Stimulated activated naive CD4-positive, alpha-beta T cell treated with Interleukin-2 at 50 U/mL for 16 hours (primary cell): ENCODE measurements around the gene ADGRL2.

Experiments
- DNase-seq: peaks from one replicate; lab custom pipeline; 2025; lab: John Stamatoyannopoulos, UW

The ADGRL2 gene

DNA sequence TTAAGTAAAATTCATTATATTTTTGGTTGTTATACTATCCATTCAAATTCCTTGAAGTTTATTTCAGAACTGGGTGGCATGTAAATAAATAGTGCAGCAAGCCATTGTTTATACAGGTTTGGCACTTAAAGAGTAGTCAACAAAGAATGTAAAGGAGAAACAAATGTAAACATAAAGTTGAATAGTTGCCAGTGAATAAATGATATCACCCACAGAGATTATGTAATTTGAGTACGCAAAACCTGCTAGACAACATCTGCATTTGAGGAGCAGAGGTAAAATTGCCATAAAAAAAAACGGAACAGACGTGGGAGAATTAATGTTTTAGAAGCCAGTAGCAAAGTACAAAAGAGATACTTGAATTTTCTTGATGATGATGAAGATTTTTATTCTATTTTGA lies 111.6 kb downstream of the ADGRL2 start:
- no peak for DNase-seq

DNA sequence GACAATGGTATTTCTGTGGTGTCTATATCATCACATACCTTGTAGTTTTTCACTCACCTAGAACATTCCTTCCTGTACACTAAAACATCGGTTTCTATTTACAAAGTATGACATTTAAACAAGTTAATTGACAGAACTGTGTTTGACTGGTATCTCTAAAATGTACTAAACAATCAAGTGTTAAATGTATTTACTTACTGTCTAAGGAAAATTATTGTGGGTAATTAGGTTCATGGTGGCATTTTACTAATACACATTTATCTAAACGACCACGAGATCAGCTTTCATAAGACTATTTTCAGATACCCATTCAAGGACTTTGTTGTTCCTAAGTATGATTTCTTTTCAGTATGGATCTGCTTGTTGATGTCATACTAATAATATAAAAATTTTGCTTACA lies 115.2 kb downstream of the ADGRL2 start:
- no peak for DNase-seq

DNA sequence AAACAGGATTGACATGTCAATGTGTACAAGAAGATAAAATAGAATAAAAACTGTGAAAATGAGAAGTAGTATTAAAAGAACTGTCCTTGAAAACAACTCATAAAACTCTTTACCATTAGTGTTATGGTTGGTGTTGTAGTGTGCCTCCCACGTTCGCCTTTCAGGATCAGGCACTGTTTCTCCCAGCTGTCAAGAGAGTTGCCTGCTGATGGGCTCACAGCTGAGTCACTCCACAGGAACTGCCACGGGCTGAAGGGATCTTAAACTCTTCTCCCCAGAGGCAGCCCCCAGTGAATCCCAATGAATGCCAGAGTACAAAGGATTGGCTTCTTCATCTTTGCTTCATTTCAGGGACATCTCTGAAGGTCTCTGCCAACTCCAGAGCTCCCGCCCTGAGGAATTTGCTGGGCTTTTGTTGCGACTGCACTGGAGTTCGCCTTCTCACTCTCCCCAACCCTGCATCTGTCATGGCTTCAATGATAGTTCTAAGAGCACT lies 119.6 kb downstream of the ADGRL2 start:
- DNase-seq: no peak

DNA sequence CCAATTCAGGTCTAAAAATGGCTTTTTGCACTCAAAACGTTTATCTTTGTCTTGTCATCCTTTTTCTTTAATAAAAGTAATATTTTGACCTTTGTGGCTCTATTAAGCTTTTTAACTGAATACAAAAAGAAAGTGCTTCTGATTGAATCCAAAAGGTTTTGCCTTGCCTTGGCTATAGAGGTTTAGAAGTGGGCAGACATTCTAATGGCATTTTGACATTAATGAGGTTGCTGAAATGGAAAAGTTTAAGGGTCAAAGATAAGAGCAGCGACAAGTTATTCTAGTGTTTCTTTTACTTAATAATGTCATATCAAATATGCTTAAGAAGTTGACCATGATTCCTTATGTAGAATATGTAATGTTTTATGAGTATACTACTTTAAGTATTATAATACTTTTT lies 120.2 kb downstream of the ADGRL2 start:
- no peak for DNase-seq

DNA sequence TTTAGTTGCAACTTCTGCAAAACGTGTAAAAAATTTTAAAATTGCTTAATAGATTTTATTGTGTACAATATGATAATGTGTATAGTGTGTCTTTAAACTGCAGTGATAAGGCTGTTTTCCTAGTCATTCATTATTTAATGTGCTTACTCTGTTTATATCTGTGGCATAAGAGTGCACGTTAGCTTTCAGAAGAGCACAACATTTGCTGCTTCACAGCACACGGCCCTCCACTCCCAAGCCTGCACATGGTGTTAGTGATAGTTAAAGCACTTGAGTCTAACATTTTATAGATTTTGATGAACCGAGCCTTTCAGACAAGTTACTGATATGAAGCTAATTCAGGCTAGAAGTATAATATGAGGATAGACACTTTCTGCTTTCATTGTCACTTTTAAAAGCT lies 120.6 kb downstream of the ADGRL2 start:
- DNase-seq: no peak

DNA sequence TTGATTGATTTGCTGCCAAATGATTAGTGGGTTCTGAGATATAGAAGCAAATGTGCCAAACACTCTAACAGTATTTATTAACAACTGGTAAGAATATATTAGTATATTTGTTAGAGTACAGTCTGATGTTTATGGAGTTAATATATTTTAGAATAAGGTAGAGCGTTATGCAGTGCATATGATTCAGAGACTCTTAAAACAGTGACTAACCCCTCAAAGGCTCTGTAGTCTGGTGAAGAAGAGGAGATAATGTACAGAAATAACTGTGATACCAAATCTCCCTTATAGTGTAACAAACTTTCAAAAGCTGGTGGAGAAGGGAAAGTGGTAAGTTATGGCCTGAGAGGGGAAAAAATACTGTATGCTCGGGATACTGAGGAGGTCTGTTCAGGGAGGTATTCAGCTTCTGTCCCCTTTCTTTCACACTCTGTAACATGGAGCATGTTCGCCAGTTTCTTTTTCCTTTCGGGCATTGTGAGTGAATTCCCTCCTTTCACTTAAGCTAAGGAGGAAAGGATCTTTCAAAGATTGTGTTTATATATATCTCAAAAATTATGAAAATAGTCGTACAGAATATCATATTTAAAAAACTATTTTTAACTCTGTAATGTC lies 121.2 kb downstream of the ADGRL2 start:
- no peak for DNase-seq

DNA sequence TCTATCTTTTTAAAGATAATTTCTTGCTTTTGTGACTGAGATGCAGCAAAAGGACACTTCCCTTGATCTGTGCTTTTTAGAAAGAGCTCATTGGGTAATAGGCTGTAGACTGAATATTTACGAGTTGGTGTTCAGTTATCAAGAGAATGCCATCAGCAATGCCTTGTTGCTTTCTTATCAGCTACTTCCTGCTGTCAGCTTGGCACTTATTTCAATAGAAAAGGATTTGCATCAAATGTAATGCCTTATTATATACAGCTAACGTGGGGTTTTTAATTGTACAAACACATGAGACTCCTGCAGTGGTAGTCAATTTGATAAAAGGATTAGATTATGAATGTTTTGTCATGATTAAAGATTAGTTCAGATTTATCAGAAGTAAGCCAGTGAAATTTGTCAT lies 122.2 kb downstream of the ADGRL2 start:
- DNase-seq: no peak

DNA sequence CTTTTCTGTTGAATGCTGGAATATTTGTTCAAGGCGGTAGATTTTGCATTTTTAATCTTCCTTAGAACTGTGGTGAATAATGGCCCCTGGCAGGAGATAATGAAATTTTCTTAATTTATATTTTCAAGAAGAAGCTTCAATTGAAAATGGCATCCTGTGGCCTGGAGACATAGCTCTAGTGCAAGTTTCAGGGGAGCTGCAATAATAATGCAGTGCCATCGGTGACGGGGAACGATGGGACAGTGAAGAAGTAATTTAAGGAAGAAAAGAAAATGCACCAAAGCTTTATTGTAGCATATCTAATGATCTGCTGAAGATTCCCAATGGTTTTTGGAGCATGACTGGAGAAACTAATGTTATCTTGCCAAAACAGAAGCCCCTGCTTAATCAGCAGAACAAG lies 128.4 kb downstream of the ADGRL2 start:
- DNase-seq: no peak

DNA sequence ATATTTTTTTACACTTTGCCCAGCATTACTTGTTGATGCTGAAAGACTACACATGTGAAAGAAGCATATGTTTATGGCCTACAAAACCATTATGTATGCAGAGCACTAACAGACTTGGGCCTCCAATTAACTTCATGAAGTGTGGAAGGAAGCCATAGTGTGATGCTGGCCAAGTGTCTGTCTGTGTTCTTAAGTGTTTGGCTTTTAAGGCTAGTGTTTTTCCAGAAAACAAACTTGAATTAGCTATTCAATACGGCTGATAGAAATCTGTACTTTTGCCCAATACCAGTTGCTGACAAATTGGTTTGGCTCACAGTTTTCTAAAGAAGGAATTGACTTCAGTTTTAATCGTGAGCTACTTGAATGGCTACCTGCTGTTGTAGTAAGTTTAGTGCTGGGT lies 136.1 kb downstream of the ADGRL2 start:
- no peak for DNase-seq

DNA sequence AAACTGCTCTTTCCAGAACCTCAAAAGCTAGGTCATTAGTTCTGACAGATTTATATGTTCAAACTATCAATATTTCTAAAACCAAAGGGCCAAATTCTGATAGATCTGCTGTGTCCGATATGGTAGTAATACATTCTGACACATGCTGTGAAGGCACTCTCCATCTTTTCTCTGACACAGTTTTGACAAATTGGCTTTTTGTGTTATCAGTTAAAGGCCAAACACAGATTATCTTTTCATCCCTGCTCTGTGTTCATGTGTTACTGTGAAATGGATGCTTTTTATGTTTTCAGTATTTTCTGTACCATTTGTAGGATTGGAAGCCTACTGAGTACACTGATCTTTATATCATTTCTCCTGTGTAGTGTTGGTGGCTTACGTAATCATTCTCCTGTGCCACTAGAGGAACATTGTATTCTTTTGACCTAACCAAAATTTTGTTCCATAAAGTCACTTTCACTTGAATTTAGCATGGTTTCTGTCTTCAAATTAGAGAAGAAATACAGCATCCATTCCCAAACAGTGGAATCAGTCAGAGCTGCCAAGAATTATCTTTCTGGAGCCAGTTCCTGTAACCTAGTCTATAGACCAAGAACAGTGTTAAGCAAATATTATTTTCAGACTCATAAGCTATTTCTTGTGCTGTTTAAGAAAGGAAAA lies 137.2 kb downstream of the ADGRL2 start:
- no peak for DNase-seq

DNA sequence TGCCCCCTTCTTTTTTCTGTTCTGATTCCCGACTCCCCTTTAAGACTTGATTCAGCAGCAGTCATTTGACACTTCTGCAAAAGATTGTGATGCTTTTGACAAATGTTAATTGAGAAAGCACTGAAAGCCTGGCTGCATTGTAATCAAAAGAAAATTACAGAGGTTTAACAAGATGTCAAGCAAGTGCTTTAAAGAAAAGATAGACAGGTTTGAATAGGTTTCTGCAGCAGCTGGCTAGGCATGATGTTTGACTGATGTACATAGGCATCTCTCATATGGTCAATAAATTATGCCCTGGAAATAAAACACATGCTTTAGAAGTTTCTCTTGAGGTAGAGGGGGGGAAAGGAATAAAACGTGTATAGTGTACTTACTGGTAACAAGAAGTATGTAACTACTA lies 147.8 kb downstream of the ADGRL2 start:
- no peak for DNase-seq

DNA sequence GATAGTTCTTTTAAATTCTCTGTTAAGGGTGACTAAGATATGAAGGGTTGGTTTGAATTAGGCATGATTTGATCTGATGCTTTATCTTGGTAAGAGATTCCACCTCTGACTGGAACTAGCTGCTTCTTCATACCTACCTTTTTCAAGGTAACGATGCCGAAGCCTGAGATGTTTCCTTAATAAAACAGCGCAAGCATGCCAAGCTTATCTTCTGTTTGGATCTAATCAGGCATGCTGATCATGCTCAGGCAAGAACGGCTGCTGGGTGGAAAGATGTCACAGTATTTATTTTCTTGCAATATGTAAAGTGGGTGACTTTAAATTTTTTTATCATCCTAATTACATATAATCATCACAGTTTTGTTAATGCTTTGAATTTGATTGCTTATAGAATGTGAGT lies 148.7 kb downstream of the ADGRL2 start:
- DNase-seq: no peak

DNA sequence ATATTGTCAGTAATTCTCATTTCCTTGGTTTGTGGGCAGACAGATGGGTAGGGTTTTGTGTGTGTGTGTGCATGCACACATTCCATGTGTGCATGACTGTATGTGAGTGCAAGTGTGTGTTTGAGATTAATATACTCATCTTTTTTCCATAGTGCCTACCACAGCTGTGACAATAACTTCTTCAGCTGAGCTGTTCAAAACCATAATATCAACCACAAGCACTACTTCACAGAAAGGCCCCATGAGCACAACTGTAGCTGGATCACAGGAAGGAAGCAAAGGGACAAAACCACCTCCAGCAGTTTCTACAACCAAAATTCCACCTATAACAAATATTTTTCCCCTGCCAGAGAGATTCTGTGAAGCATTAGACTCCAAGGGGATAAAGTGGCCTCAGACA lies 149.3 kb downstream of the ADGRL2 start:
- DNase-seq: no peak

DNA sequence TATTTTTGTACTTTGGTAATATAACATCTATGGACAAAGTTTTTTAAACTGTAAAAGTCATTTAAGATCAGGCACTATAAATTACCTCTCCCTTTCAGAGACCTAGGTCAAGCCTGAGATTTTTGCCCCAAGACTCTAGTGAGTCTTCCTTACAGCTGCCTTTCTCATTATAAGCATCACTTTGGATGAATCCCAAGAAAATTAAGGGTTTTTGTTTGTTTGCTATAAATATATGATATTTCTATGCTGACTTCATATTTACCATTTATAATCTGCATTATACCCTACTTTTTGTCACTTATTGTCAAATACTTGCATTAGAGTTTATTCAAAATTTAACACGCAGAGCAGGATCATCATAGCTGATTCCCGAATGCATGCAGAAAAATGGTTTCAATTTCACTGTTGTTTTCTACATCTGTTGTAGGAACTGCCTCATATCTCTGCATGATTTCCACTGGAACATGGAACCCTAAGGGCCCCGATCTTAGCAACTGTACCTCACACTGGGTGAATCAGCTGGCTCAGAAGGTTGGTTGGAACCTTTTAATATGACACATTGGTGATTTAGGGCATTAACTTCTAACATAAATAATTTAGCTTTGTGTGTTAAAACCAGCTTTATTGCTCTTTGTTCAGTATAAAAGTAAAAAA lies 150.0 kb downstream of the ADGRL2 start:
- DNase-seq: no peak

DNA sequence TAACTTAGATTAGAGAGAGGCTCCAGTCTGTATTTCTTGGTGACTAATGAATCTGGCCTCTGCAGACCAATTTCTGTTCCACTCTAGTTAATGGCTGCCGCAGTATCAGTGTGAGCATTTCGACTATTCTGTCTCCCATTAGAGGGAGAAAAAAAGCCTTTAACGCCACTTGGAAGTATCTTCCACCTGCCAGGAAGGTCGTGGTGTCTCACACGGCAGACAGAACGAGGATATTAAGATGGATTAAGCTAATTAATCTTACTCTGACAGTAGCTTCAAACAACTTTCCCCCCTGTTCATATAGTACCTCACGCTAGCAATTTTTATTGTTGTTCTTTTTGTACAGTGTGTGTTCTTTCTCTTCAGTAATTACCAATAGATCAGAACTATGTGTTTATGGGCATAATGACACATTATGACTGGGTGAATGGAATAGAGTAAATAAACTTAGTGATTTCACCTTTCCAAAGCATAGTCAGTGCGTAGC lies 153.8 kb downstream of the ADGRL2 start:
- no peak for DNase-seq

DNA sequence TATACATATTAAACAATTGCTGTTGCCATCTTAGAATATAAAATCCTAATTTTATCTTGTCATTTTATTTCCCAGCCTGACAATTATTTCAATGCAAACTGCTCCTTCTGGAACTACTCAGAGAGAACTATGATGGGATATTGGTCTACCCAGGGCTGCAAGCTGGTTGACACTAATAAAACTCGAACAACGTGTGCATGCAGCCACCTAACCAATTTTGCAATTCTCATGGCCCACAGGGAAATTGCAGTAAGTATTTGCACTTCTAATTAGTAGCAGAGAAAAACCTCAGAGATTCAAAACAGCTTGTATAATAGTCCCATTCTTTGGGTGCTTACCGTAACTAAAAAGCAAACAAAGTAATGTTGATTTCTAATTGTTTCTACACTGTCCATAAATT lies 167.2 kb downstream of the ADGRL2 start:
- DNase-seq: no peak

DNA sequence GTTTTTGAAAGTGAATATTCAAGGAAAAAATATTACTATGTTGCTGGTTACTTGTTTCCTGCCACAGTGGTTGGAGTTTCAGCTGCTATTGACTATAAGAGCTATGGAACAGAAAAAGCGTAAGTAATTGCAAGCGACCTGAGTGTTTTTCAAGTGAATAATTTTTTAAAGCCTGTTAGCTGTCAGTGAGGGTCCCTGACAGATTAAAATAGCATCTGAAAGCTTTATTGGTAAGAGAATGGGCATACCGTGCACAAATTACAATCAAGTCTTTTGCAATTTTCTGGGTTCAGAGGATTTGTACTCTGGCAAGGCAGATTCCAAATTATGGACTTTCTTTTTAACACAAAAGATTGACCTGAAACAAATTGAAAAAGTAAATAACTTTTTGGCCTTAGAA lies 169.7 kb downstream of the ADGRL2 start:
- DNase-seq: no peak

DNA sequence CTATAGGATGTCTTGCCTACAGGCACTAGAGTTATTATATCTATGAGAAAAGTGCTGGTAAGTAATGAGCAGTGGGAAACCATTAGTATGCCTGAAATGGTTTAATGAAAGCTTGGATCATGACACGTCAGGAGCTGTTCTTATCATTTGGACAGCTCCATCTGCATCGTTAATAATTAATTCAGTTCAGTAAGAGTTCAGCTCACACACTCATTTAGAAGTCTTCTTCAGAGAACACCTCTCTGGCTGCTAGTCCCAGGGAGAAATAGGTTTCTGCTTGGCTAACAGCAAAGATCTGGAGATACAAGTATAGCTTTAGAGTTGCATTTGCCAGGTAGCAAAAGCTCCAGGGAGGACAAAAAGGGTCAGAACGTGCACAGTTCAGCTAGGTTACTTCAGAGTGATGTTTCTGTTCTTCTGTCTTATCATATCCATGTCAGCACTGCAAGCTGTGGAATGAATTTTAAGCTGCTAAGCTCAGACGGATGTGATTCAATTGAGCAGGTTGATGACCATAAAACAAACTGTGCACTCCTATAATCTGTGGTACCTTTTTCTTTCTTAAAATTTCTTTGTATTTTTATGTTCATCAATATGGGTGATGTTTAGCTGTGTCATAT lies 173.6 kb downstream of the ADGRL2 start:
- no peak for DNase-seq

DNA sequence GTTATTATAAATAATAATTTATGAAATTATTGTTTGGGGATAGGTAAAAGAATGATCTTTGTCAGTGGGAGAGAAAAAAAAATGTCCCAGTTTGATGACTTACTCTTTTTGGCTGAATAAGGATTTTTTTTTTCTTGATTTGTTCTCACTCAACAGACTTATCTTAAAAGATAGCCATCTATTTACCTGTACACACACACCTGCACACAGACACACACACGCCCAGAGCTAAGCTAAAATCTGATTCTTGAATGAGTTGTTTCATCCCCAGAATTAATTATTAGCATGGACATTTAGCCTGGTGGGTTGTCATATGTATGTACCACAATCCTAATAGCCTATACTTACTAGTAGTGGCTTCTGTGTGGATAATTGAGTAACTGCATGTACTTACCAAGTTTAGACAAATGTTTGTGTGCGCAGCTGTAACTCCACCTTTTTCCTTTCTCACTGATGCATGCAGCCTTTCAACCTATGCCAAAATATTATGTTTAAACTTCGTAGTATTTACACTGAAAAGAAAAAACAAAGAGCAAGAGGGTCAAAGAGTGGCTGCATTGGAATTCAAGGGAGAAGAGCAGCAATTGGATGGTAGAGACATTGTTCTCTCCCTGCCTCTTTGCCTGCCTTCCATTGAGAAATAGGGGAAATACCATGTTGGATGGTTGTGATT lies 174.3 kb downstream of the ADGRL2 start:
- no peak for DNase-seq

DNA sequence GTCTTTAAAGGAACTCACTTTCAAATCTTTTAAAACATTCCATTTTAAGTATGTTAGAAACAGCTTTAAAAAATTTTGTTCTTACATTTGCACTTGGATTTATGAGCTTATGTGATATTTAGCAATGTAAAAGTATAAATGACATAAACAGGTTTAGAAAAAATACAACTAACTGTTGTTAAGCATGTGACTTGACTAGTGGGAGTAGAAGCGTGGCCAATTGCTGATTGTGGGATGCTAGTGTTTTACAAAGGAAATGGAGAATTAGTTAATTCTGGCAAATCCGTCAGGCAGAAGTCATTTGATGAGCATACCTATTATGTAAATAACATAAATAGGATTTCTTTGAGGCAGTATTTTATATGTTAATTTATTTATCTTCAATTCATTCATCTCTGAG lies 175.8 kb downstream of the ADGRL2 start:
- DNase-seq: no peak

DNA sequence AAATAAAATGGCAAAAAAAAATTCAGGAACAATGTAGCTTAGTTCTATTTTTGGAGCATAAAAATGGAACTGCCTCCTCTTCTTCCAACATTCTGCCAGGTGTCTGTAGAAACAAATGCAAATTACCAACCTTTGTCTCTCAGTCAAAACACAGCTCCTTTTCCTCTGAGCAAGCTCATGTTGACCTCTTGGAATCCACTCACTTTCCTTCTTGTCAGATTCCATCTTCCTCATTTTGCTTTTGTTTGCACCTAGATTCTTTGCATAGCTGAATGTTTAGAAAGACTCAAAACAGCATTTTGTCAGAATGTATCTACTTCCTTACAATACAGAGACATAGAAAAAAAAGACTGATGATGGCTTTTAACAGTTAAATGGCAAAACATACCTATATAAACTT lies 178.2 kb downstream of the ADGRL2 start:
- DNase-seq: no peak

DNA sequence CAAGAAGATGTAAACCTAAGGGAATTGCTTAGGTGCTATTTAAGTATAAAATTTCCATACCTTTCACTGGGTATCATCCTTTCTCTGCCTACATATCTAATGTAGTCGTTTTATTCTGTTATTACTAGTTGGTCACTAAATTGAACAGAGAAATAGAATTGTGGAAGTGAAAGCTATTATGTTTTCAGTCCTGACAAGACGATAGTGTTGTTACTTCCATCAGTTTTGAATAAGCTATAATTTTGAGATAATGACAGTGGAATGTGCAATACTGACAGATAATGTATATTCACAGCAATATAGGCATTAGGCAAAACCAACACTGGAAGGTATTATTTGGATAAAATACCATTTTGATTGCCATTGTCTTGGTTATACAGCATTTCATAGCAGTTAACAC lies 181.8 kb downstream of the ADGRL2 start:
- no peak for DNase-seq
